HG03135 (cell line): ENCODE data around the gene RBMS1.

Source experiments
- ATAC-seq: cut with Tn5 transposase; IDR thresholded peaks from one replicate; pipeline ENCODE4 v1.9.1; 2021; ENCODE audit warnings: mild to moderate bottlenecking, moderate library complexity; ENCODE audit not compliant: unreplicated experiment

Gene RBMS1

GRCh38 chr2:160232905-160233475 is 260.6 kb downstream of the RBMS1 start:
- ATAC-seq = no peak

GRCh38 chr2:160229591-160229990 is 264.0 kb downstream of the RBMS1 start:
- no peak for ATAC-seq

- no peak for ATAC-seq
These were observed 265.3 kb downstream of the RBMS1 start for GRCh38 chr2:160228141-160228917.

GRCh38 chr2:160227293-160227915 is 266.2 kb downstream of the RBMS1 start:
- no peak for ATAC-seq

- ATAC-seq = no peak
These were observed 267.2 kb downstream of the RBMS1 start for GRCh38 chr2:160226367-160226766.

GRCh38 chr2:160225722-160226121 is 267.9 kb downstream of the RBMS1 start:
- ATAC-seq = no peak

GRCh38 chr2:160224507-160224906 is 269.1 kb downstream of the RBMS1 start:
- peak; percentile 4 for ATAC-seq

- ATAC-seq = peak; percentile 96
These were observed 269.5 kb downstream of the RBMS1 start for GRCh38 chr2:160224060-160224459.

GRCh38 chr2:160223560-160223959 is 270.0 kb downstream of the RBMS1 start:
- peak; percentile 8 for ATAC-seq

- ATAC-seq = no peak
These were observed 270.9 kb downstream of the RBMS1 start for GRCh38 chr2:160222546-160223283.
